RWPE2 (cell line): ENCODE results near the gene ZCCHC14.
A peak's percentile ranks its signal among the peaks of the same experiment; 100 is the strongest.
"Not testable (repeated sequence)": the region's sequence is repeated elsewhere in the genome, so short reads cannot be mapped to it uniquely, and the experiment has no call there.

Source experiments
- ATAC-seq: fragments of 200-7000 bp; cut with Tn5 transposase; 3 replicates; pipeline ENCODE4 v1.9.1; 2021; ENCODE audit warnings: low read depth
- DNase-seq: peaks from one replicate; pipeline ENCODE4 v3.0.0-alpha.2; 2020; ENCODE audit warnings: low spot score
- H3K27ac ChIP-seq: fragments of 450-650 bp; 2 replicates; pipeline ENCODE4 v1.5.1; 2017; ENCODE audit warnings: mild to moderate bottlenecking; ENCODE audit not compliant: poor library complexity, severe bottlenecking
- H3K27me3 ChIP-seq: fragments of 250-450 bp; sonication (Bioruptor Pico); 2 replicates; pipeline ENCODE4 v1.5.1; 2021; ENCODE audit warnings: mild to moderate bottlenecking, moderate library complexity; ENCODE audit not compliant: insufficient read depth, poor library complexity, severe bottlenecking
- H3K36me3 ChIP-seq: fragments of 250-450 bp; sonication (Bioruptor Pico); 2 replicates; pipeline ENCODE4 v1.5.1; 2020; ENCODE audit warnings: low read depth, mild to moderate bottlenecking, moderate library complexity
- H3K4me1 ChIP-seq: fragments of 250-450 bp; sonication (Bioruptor Pico); 2 replicates; pipeline ENCODE4 v1.5.1; 2021; ENCODE audit warnings: mild to moderate bottlenecking, moderate library complexity; ENCODE audit not compliant: insufficient read depth, poor library complexity, severe bottlenecking
- H3K4me3 ChIP-seq: fragments of 250-450 bp; sonication (Bioruptor Pico); 2 replicates; pipeline ENCODE4 v1.5.1; 2021; ENCODE audit warnings: mild to moderate bottlenecking, moderate library complexity; ENCODE audit not compliant: severe bottlenecking
- H3K9me3 ChIP-seq: fragments of 250-450 bp; sonication (Bioruptor Pico); 2 replicates; pipeline ENCODE4 v1.5.1; 2021; ENCODE audit warnings: mild to moderate bottlenecking, moderate library complexity; ENCODE audit not compliant: severe bottlenecking
- TF ChIP-seq, protein P1 (sequence below): fragments of 450-650 bp; IDR thresholded peaks from one replicate; pipeline ENCODE4 v1.5.1; 2017; ENCODE audit warnings: mild to moderate bottlenecking, moderate library complexity; ENCODE audit not compliant: poor library complexity, severe bottlenecking

ZCCHC14 gene

DNA sequence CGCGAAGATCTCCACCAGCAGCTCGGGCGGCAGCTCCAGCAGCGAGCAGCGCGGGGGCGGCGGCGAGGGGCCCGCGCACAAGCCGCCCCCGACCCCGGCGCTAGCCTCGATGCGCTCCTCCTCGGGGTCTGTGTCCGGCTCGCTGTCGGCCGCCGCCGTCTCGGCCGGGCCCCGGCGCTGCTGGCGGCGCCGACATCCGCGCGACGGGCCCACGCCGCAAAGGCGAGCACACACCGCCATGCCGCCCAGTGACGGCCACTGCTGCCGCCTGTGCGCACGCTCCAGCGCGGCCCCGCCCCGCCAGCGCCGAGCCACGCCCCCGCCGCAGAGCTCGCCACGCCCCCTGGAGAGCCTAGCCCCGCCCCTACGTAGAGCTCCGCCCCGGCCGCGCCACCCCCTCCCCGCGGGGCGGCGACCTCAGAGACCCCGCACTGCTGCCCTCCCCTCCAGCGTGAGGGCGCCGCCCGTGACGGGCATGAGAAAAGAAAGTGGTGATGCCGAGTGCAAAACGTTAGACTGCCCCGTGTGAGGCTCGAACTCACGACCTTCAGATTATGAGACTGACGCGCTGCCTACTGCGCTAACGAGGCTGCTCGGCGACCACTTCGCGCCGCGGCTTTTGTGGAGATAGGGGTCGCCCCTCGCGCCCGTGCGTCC, 109.2 kb downstream of the ZCCHC14 start, which contains the start of gene FBXO31:
TSS of gene FBXO31 (minus strand) at position 272 of the 657 bp plus-strand sequence. CDS start at position 240, 32 bp downstream.
- no peak for DNase-seq
- peak within 1 kb of the TSS; percentile 99 for H3K4me3 ChIP-seq
- no peaks in the 10 kb centered on the region for H3K27me3 ChIP-seq
- peak within 1 kb of the TSS; percentile 57 for H3K27ac ChIP-seq
- no peaks in the 10 kb centered on the region for H3K9me3 ChIP-seq
- no peaks in the 10 kb centered on the region for H3K36me3 ChIP-seq
- ATAC-seq: peak; percentile 43
- peaks cover 21% of the 10 kb centered on the region for H3K4me1 ChIP-seq
- TF ChIP-seq, protein P1, sequence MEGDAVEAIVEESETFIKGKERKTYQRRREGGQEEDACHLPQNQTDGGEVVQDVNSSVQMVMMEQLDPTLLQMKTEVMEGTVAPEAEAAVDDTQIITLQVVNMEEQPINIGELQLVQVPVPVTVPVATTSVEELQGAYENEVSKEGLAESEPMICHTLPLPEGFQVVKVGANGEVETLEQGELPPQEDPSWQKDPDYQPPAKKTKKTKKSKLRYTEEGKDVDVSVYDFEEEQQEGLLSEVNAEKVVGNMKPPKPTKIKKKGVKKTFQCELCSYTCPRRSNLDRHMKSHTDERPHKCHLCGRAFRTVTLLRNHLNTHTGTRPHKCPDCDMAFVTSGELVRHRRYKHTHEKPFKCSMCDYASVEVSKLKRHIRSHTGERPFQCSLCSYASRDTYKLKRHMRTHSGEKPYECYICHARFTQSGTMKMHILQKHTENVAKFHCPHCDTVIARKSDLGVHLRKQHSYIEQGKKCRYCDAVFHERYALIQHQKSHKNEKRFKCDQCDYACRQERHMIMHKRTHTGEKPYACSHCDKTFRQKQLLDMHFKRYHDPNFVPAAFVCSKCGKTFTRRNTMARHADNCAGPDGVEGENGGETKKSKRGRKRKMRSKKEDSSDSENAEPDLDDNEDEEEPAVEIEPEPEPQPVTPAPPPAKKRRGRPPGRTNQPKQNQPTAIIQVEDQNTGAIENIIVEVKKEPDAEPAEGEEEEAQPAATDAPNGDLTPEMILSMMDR: peak; percentile 3

DNA sequence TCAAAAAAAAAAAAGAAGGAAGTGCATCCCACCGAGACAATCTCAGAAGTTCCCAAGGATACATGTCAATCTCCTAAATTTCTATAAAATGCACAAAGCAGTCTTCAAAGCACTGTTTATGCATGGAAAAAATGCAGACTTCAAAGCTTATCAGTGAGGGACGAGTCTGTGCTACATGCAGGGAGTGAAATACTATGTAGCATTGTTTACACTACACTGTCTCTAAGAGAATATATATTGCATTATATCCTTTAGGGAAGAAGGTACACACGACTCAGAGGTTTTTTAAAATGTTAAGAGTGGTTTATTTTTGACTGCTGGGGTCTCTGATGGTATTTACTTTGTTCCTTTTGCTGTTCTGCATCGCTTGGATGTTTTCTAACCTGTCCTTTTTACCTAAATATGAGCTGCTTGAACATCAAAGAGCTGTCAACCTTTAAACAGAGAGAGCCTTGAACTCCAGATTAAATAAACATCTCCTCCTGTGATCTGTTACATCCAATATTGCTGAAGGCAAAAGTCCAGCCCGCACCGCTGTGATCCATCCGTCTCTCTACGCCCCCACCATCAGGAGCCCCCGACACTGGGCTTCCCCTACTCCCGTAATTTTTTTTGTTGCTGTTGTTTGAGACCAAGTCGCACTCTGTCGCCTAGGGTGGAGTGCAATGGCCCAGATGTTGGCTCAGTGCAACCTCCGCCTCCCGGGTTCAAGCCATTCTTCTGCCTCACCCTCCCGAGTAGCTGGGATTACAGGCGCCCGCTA, 110.6 kb downstream of the ZCCHC14 start:
- H3K9me3 ChIP-seq: no peaks in the 10 kb centered on the region
- H3K27me3 ChIP-seq: no peaks in the 10 kb centered on the region
- H3K27ac ChIP-seq: no peak overlapping the region
- TF ChIP-seq, protein P1: no peak
- ATAC-seq (no peak), DNase-seq (no peak)
- H3K4me3 ChIP-seq: peak overlapping the region; percentile 99
- H3K36me3 ChIP-seq: no peaks in the 10 kb centered on the region
- peaks cover 13% of the 10 kb centered on the region for H3K4me1 ChIP-seq

- Histone ChIP-seq H3K4me3 (no peak overlapping the region), H3K36me3 (no peaks in the 10 kb centered on the region), H3K9me3 (no peaks in the 10 kb centered on the region), H3K27ac (no peak overlapping the region), H3K4me1 (peaks cover 21% of the 10 kb centered on the region), H3K27me3 (no peaks in the 10 kb centered on the region)
- TF ChIP-seq, protein P1: no peak
- no peak for DNase-seq
- ATAC-seq: no peak
These were observed 111.9 kb downstream of the ZCCHC14 start for GRCh38 chr16:87380881-87381280.

GRCh38 chr16:87380403-87380802, 112.4 kb downstream of the ZCCHC14 start:
- ATAC-seq: no peak
- Histone ChIP-seq H3K4me3 (no peak overlapping the region), H3K9me3 (no peaks in the 10 kb centered on the region), H3K27ac (no peak overlapping the region), H3K36me3 (no peaks in the 10 kb centered on the region), H3K4me1 (peaks cover 26% of the 10 kb centered on the region), H3K27me3 (no peaks in the 10 kb centered on the region)
- DNase-seq: no peak
- TF ChIP-seq, protein P1: no peak

DNA sequence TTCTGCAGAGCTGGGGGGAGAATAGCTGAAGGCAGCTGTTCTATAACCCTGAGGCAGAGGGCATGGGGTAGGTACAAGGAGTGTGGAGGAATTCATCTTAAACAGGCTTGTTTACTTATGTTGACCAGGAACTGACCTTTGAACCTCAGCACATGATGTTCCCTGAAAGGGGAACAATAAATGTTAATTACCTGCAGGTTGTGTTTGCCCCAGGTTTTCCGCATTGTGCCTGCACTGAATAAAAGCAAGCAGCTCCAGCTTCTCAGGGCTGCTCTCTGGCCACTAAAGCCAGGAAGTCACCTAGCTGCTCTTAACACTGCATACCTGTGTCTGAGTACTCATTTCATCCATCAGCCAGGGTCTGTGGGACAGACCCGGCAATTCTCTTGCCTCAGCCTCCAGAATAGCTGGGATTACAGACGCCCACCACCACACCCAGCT, 113.5 kb downstream of the ZCCHC14 start:
- H3K27ac ChIP-seq, ATAC-seq, DNase-seq, H3K9me3 ChIP-seq, H3K27me3 ChIP-seq, H3K36me3 ChIP-seq, H3K4me3 ChIP-seq: not testable (repeated sequence)
- peaks cover 29% of the 10 kb centered on the region for H3K4me1 ChIP-seq
